Measurements from ENCODE around the gene ONECUT1.

The ONECUT1 gene

GRCh38 chr15:52797625-52798501, 7.7 kb upstream of the ONECUT1 start:
- no peak for DNase-seq (ENCODE audit: low read depth in 2 of 2)

DNA sequence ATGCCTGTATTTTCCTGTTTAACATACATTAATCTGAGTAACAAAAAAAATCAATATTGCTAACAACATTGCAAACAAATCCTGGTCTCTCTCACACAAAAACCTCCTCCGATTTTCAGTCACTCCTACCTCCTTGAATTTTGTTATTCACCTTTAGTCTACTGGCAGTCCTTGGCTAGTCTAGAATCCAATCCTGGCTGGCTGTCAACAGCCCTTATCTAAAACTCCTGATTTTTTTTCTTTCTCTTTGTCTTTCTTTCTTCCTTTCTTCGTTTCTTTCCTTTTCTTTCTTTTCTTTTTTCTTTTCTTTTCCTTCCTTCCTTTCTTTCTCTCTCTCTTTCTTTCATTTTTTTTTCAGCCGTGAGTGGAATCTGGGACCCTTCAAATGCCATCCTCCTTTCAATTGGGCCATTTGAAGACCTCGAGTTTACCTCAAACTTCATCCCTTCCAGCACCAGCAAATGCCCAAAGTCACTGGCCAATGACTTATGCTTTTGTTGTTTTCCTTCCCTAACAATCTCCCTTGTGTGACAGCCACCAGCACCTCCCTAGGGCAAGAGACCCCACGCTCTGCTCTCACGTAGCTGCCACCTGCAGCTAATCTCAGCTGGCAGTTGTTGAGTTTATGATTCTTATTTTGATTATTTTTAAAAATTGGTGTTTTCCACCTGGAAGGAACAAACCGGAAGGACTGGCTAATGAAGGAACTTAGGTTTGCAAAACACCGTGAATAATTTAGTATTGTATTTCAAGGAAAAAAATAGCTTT, 6.8 kb upstream of the ONECUT1 start:
- no peak for DNase-seq (ENCODE audit: low read depth in 2 of 2)

- no peak for DNase-seq (ENCODE audit: low read depth in 2 of 2)
Measured at GRCh38 chr15:52796228-52796521, 6.0 kb upstream of the ONECUT1 start.

DNA sequence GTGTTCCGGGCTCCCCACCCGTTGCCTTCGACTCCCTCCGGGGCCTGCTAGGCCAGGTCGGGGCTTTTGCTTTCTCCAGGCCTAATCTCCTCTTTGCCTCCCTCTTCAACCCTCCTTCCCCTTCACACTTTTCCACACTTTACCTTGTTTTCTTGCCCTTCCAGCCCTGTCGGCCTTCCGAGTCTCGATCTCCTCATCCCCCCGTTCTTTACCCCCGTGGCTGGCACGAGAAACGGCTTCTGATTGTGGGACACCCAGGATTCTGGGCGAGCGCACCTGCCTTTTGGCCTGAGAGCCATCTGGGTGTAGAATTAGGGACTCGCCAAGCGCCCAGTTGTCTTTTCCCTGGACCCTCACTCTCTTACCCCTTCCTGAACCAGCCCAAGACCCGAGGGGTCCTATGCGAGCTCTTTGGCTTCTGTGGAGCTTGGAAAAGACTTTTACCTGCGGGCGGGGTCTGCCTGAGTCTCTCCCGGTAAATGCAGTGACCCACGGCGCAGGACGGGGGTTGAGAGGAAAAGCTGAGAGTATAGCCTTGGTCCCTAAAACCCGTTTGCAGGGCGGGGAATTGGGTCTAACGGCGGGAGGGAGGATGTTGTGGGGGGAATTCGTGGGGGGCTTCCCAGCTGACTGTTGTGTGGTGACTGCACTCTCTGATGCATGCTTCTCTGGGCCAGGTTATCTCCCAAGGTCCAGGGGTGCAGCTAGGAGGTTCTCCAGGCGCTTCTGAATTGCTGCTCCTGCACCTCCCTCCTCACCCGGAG, 5.5 kb upstream of the ONECUT1 start:
- no peak for DNase-seq (ENCODE audit: low read depth in 2 of 2)

DNA sequence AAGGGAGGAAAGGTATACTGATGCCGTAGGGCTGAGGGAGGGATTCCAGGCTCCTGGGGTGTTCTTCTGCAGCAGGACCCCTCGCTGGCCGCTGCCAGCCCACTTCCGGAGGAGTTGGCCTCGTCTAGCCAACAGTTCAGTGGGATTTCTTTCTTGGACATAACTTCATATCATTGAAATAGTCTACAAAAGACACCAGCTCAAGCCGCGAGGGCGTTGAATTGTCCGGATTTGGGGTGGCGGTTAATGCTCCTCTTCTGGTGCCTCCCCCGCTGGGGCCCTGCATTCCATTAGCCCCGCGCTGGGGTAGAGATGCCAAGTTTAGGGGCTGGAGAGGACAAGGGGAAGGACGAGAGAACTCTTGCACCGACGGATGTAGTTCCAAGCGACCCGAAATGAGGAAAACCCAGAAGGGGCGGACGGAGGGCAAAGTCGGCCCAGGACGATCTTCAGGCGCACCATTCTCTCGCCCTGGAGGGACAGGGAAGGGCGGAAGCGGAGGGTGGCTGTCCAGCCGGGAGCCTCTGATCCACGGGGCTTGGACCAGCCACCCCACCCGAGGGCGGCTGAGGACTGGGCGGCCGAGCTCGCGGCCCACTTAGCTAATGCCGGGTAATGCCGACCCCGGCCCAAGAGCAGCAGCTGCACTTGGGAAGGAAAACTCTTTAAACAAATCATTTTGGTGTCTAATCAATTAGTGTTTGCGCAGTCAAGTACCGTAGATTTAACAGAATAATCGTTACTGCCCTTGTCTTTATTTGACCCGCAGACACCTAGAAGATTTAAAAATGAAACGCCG, 4.7 kb upstream of the ONECUT1 start:
- DNase-seq (ENCODE audit: low read depth in 2 of 2): no peak

DNA sequence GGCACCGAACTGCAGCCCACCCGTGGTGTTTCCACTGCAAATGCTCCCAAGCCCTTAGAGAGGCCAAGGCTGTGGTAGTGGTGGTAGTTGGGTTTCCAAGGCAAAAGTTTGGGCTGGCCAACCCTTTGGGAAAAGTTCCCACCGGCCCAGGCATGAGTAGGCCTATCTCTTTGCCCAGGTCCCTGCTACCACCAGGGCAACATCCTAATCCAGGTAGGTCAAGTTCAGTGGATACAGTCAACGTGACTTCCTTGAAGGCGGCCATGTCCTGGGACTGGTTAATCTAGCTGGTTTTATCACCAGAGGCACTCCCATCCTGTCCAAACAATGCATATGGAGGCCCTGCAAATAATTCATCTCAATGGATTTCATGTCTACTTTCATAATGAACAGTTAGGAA, 1.6 kb upstream of the ONECUT1 start:
- DNase-seq (ENCODE audit: low read depth in 2 of 2): no peak

GRCh38 chr15:52790941-52791751, 1.0 kb upstream of the ONECUT1 start:
- DNase-seq (ENCODE audit: low read depth in 2 of 2): no peak

DNA sequence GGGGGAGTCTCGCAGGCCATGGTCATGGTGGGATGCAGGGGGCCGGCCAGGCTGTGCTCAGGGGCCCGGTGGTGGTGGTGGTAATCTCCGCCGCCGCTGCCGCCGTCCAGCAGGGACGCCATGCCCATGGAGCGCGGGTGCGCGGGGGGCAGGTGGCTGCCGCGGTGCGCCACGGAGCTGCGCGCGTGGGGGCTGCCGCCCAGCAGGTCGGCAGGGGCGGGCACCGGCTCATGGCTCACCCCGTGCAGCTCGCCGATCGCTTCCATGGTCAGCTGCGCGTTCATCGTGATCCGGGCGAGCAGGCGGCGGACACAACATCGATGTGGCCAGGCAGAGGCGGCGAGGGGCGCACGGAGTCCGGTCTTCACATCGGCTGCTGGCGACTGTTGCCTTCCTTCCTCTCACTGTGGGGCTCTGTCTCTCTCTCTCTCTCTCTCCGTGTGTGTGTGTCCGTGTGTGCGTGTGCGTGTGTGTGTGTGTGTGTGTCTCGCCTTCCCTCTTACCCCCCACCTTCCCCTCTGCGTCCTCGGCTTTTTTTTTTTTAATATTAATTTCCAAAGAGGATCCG, 451 bp downstream of the ONECUT1 start:
- DNase-seq (ENCODE audit: low read depth in 2 of 2): no peak

GRCh38 chr15:52789008-52789600, 1.0 kb downstream of the ONECUT1 start:
- no peak for DNase-seq (ENCODE audit: low read depth in 2 of 2)

GRCh38 chr15:52788099-52788986, 1.8 kb downstream of the ONECUT1 start:
- DNase-seq (ENCODE audit: low read depth in 2 of 2): no peak

DNA sequence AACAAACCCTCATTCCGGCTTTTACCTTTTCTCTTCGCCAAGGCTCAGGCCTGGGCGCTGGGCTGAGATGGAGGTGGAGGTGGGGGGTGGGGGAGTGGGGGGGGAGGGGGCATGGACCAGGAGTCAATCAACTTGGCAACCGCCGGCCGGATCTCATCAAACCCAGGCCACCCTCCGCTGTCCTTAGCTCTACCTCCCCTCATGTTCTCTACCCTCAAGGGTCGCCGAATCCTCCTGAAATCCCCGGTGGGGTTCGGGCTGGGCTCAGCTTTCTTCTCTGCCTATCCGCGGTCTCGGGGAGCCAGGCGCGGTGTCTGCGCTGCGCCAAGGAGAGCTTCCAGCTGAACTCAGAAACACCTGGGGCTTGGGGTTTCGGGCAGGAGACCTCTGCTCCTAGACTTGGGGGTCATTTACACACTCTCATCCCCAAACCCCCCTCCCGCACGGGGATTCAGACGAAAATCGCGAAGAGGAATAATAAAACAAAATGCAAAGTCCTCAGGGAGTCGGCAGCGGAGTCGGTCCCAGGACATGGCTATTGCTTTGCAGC, 2.5 kb downstream of the ONECUT1 start:
- DNase-seq (ENCODE audit: low read depth in 2 of 2): no peak

DNA sequence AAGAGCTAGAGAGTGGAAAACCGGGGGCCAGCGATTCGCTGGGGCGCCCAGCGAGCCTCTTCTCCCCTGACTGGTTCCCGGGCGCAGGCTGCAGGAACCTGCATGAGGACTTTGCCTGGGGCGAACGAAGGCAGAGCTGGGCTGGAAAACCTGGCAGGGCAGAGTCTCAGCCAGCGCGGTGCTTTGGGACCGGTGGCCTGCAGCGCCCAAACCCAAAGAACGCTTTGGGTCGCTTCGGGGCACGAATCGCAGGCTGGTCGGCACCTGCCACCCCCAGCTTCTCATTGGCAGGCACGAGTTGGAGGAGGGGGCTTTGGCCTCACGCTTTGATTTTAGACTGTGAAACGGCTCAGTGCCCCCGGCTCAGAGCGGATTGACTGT, 3.0 kb downstream of the ONECUT1 start:
- no peak for DNase-seq (ENCODE audit: low read depth in 2 of 2)

- DNase-seq (ENCODE audit: low read depth in 2 of 2): no peak
Measured at GRCh38 chr15:52786436-52787122, 3.6 kb downstream of the ONECUT1 start.

GRCh38 chr15:52785672-52786406, 4.3 kb downstream of the ONECUT1 start:
- DNase-seq (ENCODE audit: low read depth in 2 of 2): no peak

- DNase-seq (ENCODE audit: low read depth in 2 of 2): no peak
Measured at GRCh38 chr15:52784799-52785671, 5.1 kb downstream of the ONECUT1 start.
